DND-41 (cell line): ENCODE results near the gene PIH1D1.

Experiments
- ATAC-seq: fragments of 200-7000 bp; cut with Tn5 transposase; 3 replicates; pipeline ENCODE4 v1.9.1; 2021; ENCODE audit warnings: low read depth; ENCODE audit not compliant: insufficient read depth
- DNase-seq: peaks from one replicate; pipeline ENCODE4 v3.0.0-alpha.2; 2020
- H2AFZ ChIP-seq: 2 replicates; pipeline ENCODE4 v1.6.0; 2012; ENCODE audit warnings: low read depth, low read length
- H3K27ac ChIP-seq: 2 replicates; pipeline ENCODE4 v1.5.1; 2012; ENCODE audit warnings: low read length, inconsistent platforms
- H3K27me3 ChIP-seq: fragments of 200-600 bp; sonication (generic); 2 replicates; pipeline ENCODE4 v1.6.0; 2012; ENCODE audit warnings: low read length, mild to moderate bottlenecking, inconsistent platforms; ENCODE audit not compliant: insufficient read depth, poor library complexity
- H3K36me3 ChIP-seq: 2 replicates; pipeline ENCODE4 v1.5.1; 2012; ENCODE audit warnings: low read length, inconsistent platforms; ENCODE audit not compliant: insufficient read depth
- H3K4me1 ChIP-seq: 2 replicates; pipeline ENCODE4 v1.5.1; 2012; ENCODE audit warnings: mild to moderate bottlenecking, low read length; ENCODE audit not compliant: insufficient read depth
- H3K4me2 ChIP-seq: 2 replicates; pipeline ENCODE4 v1.6.0; 2012; ENCODE audit warnings: mild to moderate bottlenecking, moderate library complexity, low read length, inconsistent platforms; ENCODE audit not compliant: insufficient read depth
- H3K4me3 ChIP-seq, 2 experiments: fragments of 200-600 bp in 1 of 2; shearing (Covaris generic) in 1 of 2; 2 replicates each; pipeline ENCODE4 v1.5.1; 2012 to 2016; ENCODE audit warnings: inconsistent platforms in 2 of 2, low read length in 2 of 2, mild to moderate bottlenecking in 2 of 2, low read depth in 1 of 2, moderate library complexity in 1 of 2
- H3K79me2 ChIP-seq: 2 replicates; pipeline ENCODE4 v1.6.0; 2012; ENCODE audit warnings: low read length, inconsistent platforms; ENCODE audit not compliant: insufficient read depth
- H3K9ac ChIP-seq: 2 replicates; pipeline ENCODE4 v1.6.0; 2012; ENCODE audit warnings: low read depth, mild to moderate bottlenecking, inconsistent platforms, low read length, moderate library complexity
- H3K9me3 ChIP-seq: 2 replicates; pipeline ENCODE4 v1.5.1; 2012; ENCODE audit warnings: low read length, moderate library complexity, mild to moderate bottlenecking, inconsistent platforms; ENCODE audit not compliant: insufficient read depth, severe bottlenecking
- H4K20me1 ChIP-seq: 2 replicates; pipeline ENCODE4 v1.6.0; 2012; ENCODE audit warnings: low read length; ENCODE audit not compliant: insufficient read depth
- EZH2 ChIP-seq: IDR thresholded peaks from 3 replicates; pipeline ENCODE4 v1.6.1; 2012; ENCODE audit warnings: borderline replicate concordance, low read depth, mild to moderate bottlenecking, moderate library complexity, low read length, inconsistent platforms; ENCODE audit not compliant: severe bottlenecking
- TF ChIP-seq, protein P1 (sequence below): IDR thresholded peaks from 2 replicates; pipeline ENCODE4 v1.5.1; 2012; ENCODE audit warnings: borderline replicate concordance, low read length, moderate library complexity, mild to moderate bottlenecking; ENCODE audit not compliant: poor library complexity, severe bottlenecking; ENCODE audit errors: extremely low read depth

PIH1D1 gene

DNA sequence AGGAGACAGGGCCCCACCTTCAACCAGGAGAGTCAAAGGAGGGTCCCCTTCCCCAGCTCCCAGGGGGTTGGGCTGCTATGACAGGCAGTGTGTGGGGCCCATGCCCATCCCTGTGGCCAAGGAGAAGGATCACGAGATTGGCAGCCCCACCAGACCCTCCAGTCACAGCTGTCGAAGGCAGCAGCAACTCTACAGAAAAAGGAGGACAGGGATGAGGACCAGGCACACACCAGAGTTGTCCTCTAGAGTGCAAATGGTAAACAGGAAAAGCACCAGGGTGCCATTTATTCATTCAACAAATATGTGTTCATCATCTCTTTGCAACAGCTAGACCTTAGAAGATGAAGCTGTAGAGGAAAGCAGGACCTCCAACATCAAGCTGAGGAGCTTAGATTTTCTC is 32.4 kb downstream of the PIH1D1 start:
- Histone ChIP-seq H3K79me2 (no peaks in the 10 kb centered on the region), H3K9ac (no peak overlapping the region), H3K4me3 (no peak overlapping the region), H3K27me3 (peaks cover 10% of the 10 kb centered on the region), H3K4me2 (no peak overlapping the region), H3K4me1 (peaks cover 7% of the 10 kb centered on the region; the same call in 1 of the 2 replicates), H3K9me3 (no peaks in the 10 kb centered on the region), H3K36me3 (no peaks in the 10 kb centered on the region), H2AFZ (no peak overlapping the region), H4K20me1 (no peaks in the 10 kb centered on the region), H3K27ac (no peak overlapping the region)
- ATAC-seq = no peak
- no peak for TF ChIP-seq EZH2
- TF ChIP-seq, protein P1, sequence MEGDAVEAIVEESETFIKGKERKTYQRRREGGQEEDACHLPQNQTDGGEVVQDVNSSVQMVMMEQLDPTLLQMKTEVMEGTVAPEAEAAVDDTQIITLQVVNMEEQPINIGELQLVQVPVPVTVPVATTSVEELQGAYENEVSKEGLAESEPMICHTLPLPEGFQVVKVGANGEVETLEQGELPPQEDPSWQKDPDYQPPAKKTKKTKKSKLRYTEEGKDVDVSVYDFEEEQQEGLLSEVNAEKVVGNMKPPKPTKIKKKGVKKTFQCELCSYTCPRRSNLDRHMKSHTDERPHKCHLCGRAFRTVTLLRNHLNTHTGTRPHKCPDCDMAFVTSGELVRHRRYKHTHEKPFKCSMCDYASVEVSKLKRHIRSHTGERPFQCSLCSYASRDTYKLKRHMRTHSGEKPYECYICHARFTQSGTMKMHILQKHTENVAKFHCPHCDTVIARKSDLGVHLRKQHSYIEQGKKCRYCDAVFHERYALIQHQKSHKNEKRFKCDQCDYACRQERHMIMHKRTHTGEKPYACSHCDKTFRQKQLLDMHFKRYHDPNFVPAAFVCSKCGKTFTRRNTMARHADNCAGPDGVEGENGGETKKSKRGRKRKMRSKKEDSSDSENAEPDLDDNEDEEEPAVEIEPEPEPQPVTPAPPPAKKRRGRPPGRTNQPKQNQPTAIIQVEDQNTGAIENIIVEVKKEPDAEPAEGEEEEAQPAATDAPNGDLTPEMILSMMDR = no peak
- DNase-seq = no peak

DNA sequence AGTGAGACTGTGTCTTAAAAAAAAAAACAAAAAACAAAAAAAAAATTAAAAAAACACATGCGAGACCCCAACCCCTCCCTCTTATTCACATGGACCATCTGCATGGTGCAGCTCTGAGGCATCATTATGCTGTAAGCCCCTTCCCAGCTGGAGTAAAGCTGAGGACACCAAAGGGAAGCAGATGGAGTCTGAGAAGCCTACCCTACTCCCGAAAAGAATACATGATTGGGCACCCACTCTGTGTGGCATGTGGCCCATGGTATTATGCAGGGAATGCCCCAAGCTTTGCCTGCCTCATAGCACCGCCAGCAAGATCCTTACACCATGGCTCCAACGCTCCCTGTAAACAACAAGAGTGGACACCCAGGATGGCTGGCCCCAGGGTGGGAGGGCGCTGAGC is 33.1 kb downstream of the PIH1D1 start:
- DNase-seq (no peak), ATAC-seq (no peak)
- Histone ChIP-seq H3K27me3 (peaks cover 10% of the 10 kb centered on the region), H3K79me2 (no peaks in the 10 kb centered on the region), H2AFZ (no peak overlapping the region), H3K9ac (no peak overlapping the region), H3K4me2 (no peak overlapping the region), H3K36me3 (no peaks in the 10 kb centered on the region), H4K20me1 (no peaks in the 10 kb centered on the region), H3K27ac (no peak overlapping the region), H3K4me1 (peaks cover under 1% of the 10 kb centered on the region; the same call in 1 of the 2 replicates), H3K4me3 (no peak overlapping the region), H3K9me3 (no peaks in the 10 kb centered on the region)
- TF ChIP-seq, protein P1 = no peak
- no peak for TF ChIP-seq EZH2

DNA sequence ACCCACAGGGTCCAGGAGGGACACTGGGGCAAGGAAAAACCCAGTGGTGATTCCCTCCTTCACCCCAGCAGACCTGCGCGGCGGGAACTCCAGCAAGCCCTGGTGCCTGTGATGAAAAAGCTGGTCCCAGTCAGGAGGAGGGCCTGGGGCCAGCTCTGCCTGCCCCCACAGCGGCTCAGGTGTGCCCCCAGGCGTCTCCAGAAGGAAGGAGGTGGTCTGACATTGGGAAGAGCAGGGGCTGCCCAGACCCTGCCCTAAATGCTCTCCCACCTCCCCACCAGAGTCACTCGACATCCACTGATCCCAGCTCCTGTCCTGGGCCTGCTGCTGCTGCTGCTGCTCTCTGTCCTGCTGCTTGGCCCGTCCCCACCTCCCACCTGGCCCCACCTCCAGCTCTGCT is 34.5 kb downstream of the PIH1D1 start:
- H2AFZ ChIP-seq = no peak overlapping the region
- H3K4me2 ChIP-seq = no peak overlapping the region
- ATAC-seq (no peak), DNase-seq (no peak)
- no peaks in the 10 kb centered on the region for H3K36me3 ChIP-seq
- H3K9ac ChIP-seq = no peak overlapping the region
- H3K79me2 ChIP-seq = no peaks in the 10 kb centered on the region
- no peaks in the 10 kb centered on the region for H3K4me1 ChIP-seq
- TF ChIP-seq EZH2 = no peak
- TF ChIP-seq, protein P1 = no peak
- no peaks in the 10 kb centered on the region for H4K20me1 ChIP-seq
- H3K27me3 ChIP-seq = peaks cover 10% of the 10 kb centered on the region
- H3K27ac ChIP-seq = no peak overlapping the region
- H3K4me3 ChIP-seq = no peak overlapping the region
- H3K9me3 ChIP-seq = no peaks in the 10 kb centered on the region

DNA sequence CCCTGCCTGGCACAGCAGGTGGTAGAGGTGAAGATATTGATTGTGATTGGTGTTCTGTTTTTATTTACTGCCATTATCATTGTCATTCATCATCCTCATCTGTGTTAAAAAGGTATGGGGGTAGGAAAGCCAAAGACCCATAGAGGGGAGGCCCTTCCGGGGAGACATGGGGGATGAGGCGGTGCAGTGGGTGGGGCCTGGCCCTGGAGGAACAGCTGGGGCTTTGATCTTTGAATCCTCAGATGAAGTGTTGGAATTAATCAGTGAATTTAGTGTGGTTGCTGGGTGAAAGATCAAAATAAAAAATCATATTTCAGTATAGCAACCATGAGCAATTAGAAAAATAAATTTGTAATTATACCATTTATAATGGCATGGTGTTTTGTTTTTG is 35.8 kb downstream of the PIH1D1 start:
- Histone ChIP-seq H3K79me2 (no peaks in the 10 kb centered on the region), H3K36me3 (no peaks in the 10 kb centered on the region), H4K20me1 (no peaks in the 10 kb centered on the region), H3K4me3 (no peak overlapping the region), H2AFZ (no peak overlapping the region), H3K4me2 (no peak overlapping the region), H3K27ac (no peak overlapping the region), H3K9me3 (no peaks in the 10 kb centered on the region), H3K27me3 (peaks cover 10% of the 10 kb centered on the region), H3K4me1 (no peaks in the 10 kb centered on the region), H3K9ac (no peak overlapping the region)
- ATAC-seq (no peak; the same call in 2 of the 3 replicates), DNase-seq (no peak)
- no peak for TF ChIP-seq EZH2
- TF ChIP-seq, protein P1 = no peak
